IMR-90 (cell line): ENCODE data around the gene NFASC. TPM values are rescaled to one million over a fixed set of nuclear protein-coding genes. Genes with fewer than 3 reads are reported as not detected.

ENCODE experiments used
- ATAC-seq: fragments of 200-7000 bp; cut with Tn5 transposase; 2 replicates; pipeline ENCODE4 v1.9.1; 2020; ENCODE audit warnings: low read depth, mild to moderate bottlenecking, moderate library complexity
- BruUV-seq: library from RNA; stranded (reverse); fragments of 400-500 nt; replicated peaks from 2 replicates; lab custom pipeline; 2021; lab: Mats Ljungman, UMichigan
- CTCF ChIA-PET: fragments of 300-600 bp; formaldehyde crosslinking; extraction: SDS; loops from one replicate; lab custom pipeline; 2021; ENCODE audit warnings: antibody characterized with exemption; lab: Yijun Ruan, JAX
- POLR2A ChIA-PET: fragments of 300-600 bp; sonication (Branson Sonifier 250); formaldehyde crosslinking; loops from one replicate; lab custom pipeline; 2022; ENCODE audit warnings: antibody characterized with exemption; ENCODE audit not compliant: unreplicated experiment; lab: Charles Lee
- DNase-seq: peaks from one replicate; pipeline ENCODE4 v3.0.0; 2013
- H2AFZ ChIP-seq: replicated peaks from 2 replicates; pipeline ENCODE3; 2013; ENCODE audit warnings: low read length, mild to moderate bottlenecking; ENCODE audit not compliant: poor library complexity
- H2AK5ac ChIP-seq: 2 replicates; pipeline ENCODE4 v1.6.1; 2013; ENCODE audit warnings: low read depth, low read length, inconsistent platforms
- H2AK9ac ChIP-seq: replicated peaks from 2 replicates; pipeline ENCODE3; 2013; ENCODE audit warnings: mild to moderate bottlenecking, low read depth, low read length, moderate library complexity; ENCODE audit not compliant: poor library complexity
- H2BK120ac ChIP-seq: 2 replicates; pipeline ENCODE4 v1.6.1; 2013; ENCODE audit warnings: low read depth, low read length, inconsistent platforms
- H2BK15ac ChIP-seq: 3 replicates; pipeline ENCODE4 v1.6.1; 2013; ENCODE audit warnings: low read depth, low read length, inconsistent platforms
- H2BK20ac ChIP-seq: 2 replicates; pipeline ENCODE4 v1.6.1; 2013; ENCODE audit warnings: low read depth, mild to moderate bottlenecking, inconsistent platforms, low read length, moderate library complexity
- H2BK5ac ChIP-seq: 2 replicates; pipeline ENCODE4 v1.6.1; 2013; ENCODE audit warnings: mild to moderate bottlenecking, low read depth, low read length, inconsistent platforms; ENCODE audit not compliant: poor library complexity, severe bottlenecking
- H3K14ac ChIP-seq: replicated peaks from 2 replicates; pipeline ENCODE4 v1.6.1; 2013; ENCODE audit warnings: low read depth, low read length, inconsistent platforms
- H3K18ac ChIP-seq: 2 replicates; pipeline ENCODE4 v1.6.1; 2013; ENCODE audit warnings: low read depth, low read length, control low read depth
- H3K23ac ChIP-seq: 2 replicates; pipeline ENCODE4 v1.6.1; 2013; ENCODE audit warnings: low read depth, low read length, inconsistent platforms
- H3K27ac ChIP-seq: 2 replicates; pipeline ENCODE4 v1.5.1; 2013; ENCODE audit warnings: mild to moderate bottlenecking, control low read depth, low read length; ENCODE audit not compliant: insufficient read depth
- H3K27me3 ChIP-seq: 2 replicates; pipeline ENCODE4 v1.6.1; 2013; ENCODE audit warnings: low read length; ENCODE audit not compliant: control insufficient read depth, insufficient read depth
- H3K36me3 ChIP-seq: 2 replicates; pipeline ENCODE4 v1.6.1; 2013; ENCODE audit warnings: low read length, mixed read lengths; ENCODE audit not compliant: control insufficient read depth, insufficient read depth
- H3K4ac ChIP-seq: 2 replicates; pipeline ENCODE4 v1.6.1; 2013; ENCODE audit warnings: low read depth, low read length, inconsistent platforms
- H3K4me1 ChIP-seq: 2 replicates; pipeline ENCODE4 v1.6.1; 2013; ENCODE audit warnings: low read length, mixed read lengths; ENCODE audit not compliant: control insufficient read depth, insufficient read depth
- H3K4me2 ChIP-seq: 2 replicates; pipeline ENCODE4 v1.6.1; 2013; ENCODE audit warnings: low read depth, mild to moderate bottlenecking, control low read depth, low read length, moderate library complexity
- H3K4me3 ChIP-seq: 2 replicates; pipeline ENCODE4 v1.5.1; 2013; ENCODE audit warnings: low read depth, mild to moderate bottlenecking, control low read depth, low read length, moderate library complexity; ENCODE audit not compliant: insufficient read depth
- H3K56ac ChIP-seq: 2 replicates; pipeline ENCODE4 v1.6.1; 2013; ENCODE audit warnings: low read length, inconsistent platforms; ENCODE audit not compliant: insufficient read depth; ENCODE audit errors: extremely low read depth
- H3K79me1 ChIP-seq, 2 experiments: 2 replicates each; pipeline ENCODE4 v1.6.1; 2013; ENCODE audit warnings: low read length in 2 of 2, inconsistent platforms in 1 of 2, low read depth in 1 of 2
- H3K9ac ChIP-seq: 2 replicates; pipeline ENCODE4 v1.6.1; 2013; ENCODE audit warnings: low read depth, low read length, control low read depth
- H3K9me1 ChIP-seq: 2 replicates; pipeline ENCODE4 v1.6.1; 2013; ENCODE audit warnings: low read length, inconsistent platforms; ENCODE audit not compliant: insufficient read depth
- H3K9me3 ChIP-seq: 2 replicates; pipeline ENCODE4 v1.6.1; 2013; ENCODE audit warnings: low read length; ENCODE audit not compliant: control insufficient read depth, insufficient read depth
- H4K20me1 ChIP-seq: 2 replicates; pipeline ENCODE4 v1.6.1; 2013; ENCODE audit warnings: low read length, inconsistent platforms; ENCODE audit not compliant: insufficient read depth
- H4K5ac ChIP-seq: 2 replicates; pipeline ENCODE4 v1.6.1; 2013; ENCODE audit warnings: mild to moderate bottlenecking, low read depth, low read length, control low read depth
- H4K8ac ChIP-seq, 2 experiments: 2 replicates each; pipeline ENCODE4 v1.6.1; 2013; ENCODE audit warnings: low read depth in 2 of 2, low read length in 2 of 2, control low read depth in 1 of 2, inconsistent platforms in 1 of 2
- H4K91ac ChIP-seq: 2 replicates; pipeline ENCODE4 v1.6.1; 2013; ENCODE audit warnings: low read depth, low read length, inconsistent platforms; ENCODE audit not compliant: insufficient read depth
- BHLHE40 ChIP-seq: fragments of 150-350 bp; IDR thresholded peaks from 2 replicates; pipeline ENCODE4 v1.6.1; 2016; ENCODE audit warnings: mild to moderate bottlenecking, low read depth, low read length
- CHD1 ChIP-seq: IDR thresholded peaks from 2 replicates; pipeline ENCODE4 v1.6.1; 2012; ENCODE audit warnings: low read depth, low read length, improper control_type of control experiment
- FOS ChIP-seq: fragments of 150-350 bp; IDR thresholded peaks from 2 replicates; pipeline ENCODE4 v1.6.1; 2016; ENCODE audit warnings: low read depth, low read length
- MAZ ChIP-seq: IDR thresholded peaks from 2 replicates; pipeline ENCODE4 v1.6.1; 2012; ENCODE audit warnings: low read depth, mild to moderate bottlenecking, low read length, improper control_type of control experiment, moderate library complexity, borderline replicate concordance
- MXI1 ChIP-seq: IDR thresholded peaks from 2 replicates; pipeline ENCODE4 v1.6.1; 2012; ENCODE audit warnings: low read depth, mild to moderate bottlenecking, low read length, moderate library complexity, borderline replicate concordance
- WGBS, 2 experiments: methylation state at CpG; one replicate each; pipeline versions ENCODE4 v1.1.5 to v1.1.7; 2013; ENCODE audit warnings: missing lambda C conversion rate in 2 of 2; ENCODE audit not compliant: insufficient read length in 1 of 2; ENCODE audit errors: extremely low coverage in 2 of 2; 5-methylcytosine and 5-hydroxymethylcytosine counted together
- dilution Hi-C: fragments of 300-500 bp; cut with HindIII; formaldehyde crosslinking; loops from one replicate; pipeline ENCODE4 v1.14.3; 2018; ENCODE audit warnings: low sequenced_read_pairs; ENCODE audit not compliant: unreplicated experiment
- in situ Hi-C: fragments of 300-500 bp; cut with MboI; formaldehyde crosslinking; loops from 3 replicates; pipeline ENCODE4 v1.14.3; 2019; ENCODE audit warnings: low sequenced_read_pairs, inconsistent platforms, mixed read lengths
- intact Hi-C: fragments of 100-400 bp; cut with micrococcal nuclease; formaldehyde crosslinking; loops from 2 replicates; pipeline ENCODE4 v1.10.0; 2022
- polyA plus RNA-seq, 3 experiments: library from polyadenylated mRNA; depleted of rRNA; stranded (reverse); fragments of >200 nt; gene quantifications; 2 replicates each; pipeline ENCODE4 v1.2.3, GENCODE V29; 2012; ENCODE audit warnings: low replicate concordance in 1 of 3
- total RNA-seq: library from RNA; depleted of rRNA; stranded (reverse); fragments of >200 nt; gene quantifications from 2 replicates; pipeline ENCODE4 v1.2.3, GENCODE V29; 2012
- TF ChIP-seq, protein P1 (sequence below): fragments of 150-350 bp; IDR thresholded peaks from 2 replicates; pipeline ENCODE4 v1.6.1; 2017; ENCODE audit warnings: mild to moderate bottlenecking, antibody characterized with exemption, low read length, low read depth

The NFASC gene
- total and polyA plus RNA-seq, 2 of the 4 experiments (the other 2 are of a cell fraction) = 0.18 to 0.79 TPM

DNA sequence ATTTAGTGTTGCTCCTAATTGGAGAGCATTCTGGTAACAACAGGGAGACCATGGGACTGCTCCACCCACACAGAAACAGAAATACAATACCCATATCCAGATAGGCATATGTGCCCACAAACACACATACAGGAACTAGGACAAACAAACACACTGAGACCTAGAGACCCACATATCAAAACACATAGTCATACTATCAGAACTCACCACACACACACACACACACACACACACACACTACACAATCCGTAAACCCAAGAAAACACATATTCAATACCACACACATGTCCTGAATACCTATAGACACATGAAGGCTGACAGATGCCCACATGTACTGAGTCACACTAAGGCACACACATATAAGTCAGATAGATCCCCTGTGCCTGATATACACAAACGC lies 3.5 kb upstream of the NFASC start:
- H4K5ac ChIP-seq = no peak overlapping the region
- H3K4me1 ChIP-seq = no peaks in the 10 kb centered on the region
- H3K9ac ChIP-seq = no peak overlapping the region
- H2BK120ac ChIP-seq = no peak overlapping the region
- H3K4ac ChIP-seq = no peak overlapping the region
- intact Hi-C loops = no loop called here
- no peaks in the 10 kb centered on the region for H3K79me1 ChIP-seq
- WGBS, 2 experiments = 0% methylated on average over 1 of the region's 2 CpGs; no CpG with 5 or more reads in 1 of the 2 experiments
- H2BK15ac ChIP-seq = no peak overlapping the region
- no peak overlapping the region for H3K56ac ChIP-seq
- no peak overlapping the region for H2AK5ac ChIP-seq
- no peak overlapping the region for H3K4me3 ChIP-seq
- H3K18ac ChIP-seq = no peak overlapping the region
- no peak overlapping the region for H2AFZ ChIP-seq
- no peaks in the 10 kb centered on the region for H3K9me3 ChIP-seq
- H3K4me2 ChIP-seq = no peak overlapping the region
- dilution Hi-C loops = no loop called here
- no peak for DNase-seq
- TF ChIP-seq CHD1 = no peak
- TF ChIP-seq BHLHE40 = no peak
- TF ChIP-seq, protein P1, sequence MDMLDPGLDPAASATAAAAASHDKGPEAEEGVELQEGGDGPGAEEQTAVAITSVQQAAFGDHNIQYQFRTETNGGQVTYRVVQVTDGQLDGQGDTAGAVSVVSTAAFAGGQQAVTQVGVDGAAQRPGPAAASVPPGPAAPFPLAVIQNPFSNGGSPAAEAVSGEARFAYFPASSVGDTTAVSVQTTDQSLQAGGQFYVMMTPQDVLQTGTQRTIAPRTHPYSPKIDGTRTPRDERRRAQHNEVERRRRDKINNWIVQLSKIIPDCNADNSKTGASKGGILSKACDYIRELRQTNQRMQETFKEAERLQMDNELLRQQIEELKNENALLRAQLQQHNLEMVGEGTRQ = no peak
- no peak for TF ChIP-seq MXI1
- TF ChIP-seq FOS = no peak
- TF ChIP-seq MAZ = no peak
- H3K27ac ChIP-seq = no peak overlapping the region
- ChIA-PET CTCF (no interaction called here), POLR2A (no interaction called here)
- no peaks in the 10 kb centered on the region; the same call in 1 of the 2 replicates for H4K20me1 ChIP-seq
- in situ Hi-C loops = no loop called here
- no peaks in the 10 kb centered on the region for H3K9me1 ChIP-seq
- H4K91ac ChIP-seq = no peak overlapping the region
- H2BK20ac ChIP-seq = no peak overlapping the region
- ATAC-seq = no peak
- no peak overlapping the region for H4K8ac ChIP-seq
- H3K23ac ChIP-seq = no peak overlapping the region
- H3K36me3 ChIP-seq = no peaks in the 10 kb centered on the region
- H3K14ac ChIP-seq = no peak overlapping the region
- BruUV-seq = no TSS peak
- H3K27me3 ChIP-seq = 0 out of 2 replicates have a peak, but pooled peaks cover 3% of the 10 kb centered on the region
- no peak overlapping the region for H2BK5ac ChIP-seq
- H2AK9ac ChIP-seq = no peak overlapping the region
